Activated CD4-positive, CD25-positive, alpha-beta regulatory T cell treated with anti-CD3 and anti-CD28 coated beads, Interleukin-2, amount 50 U/mL, for 16 hours (primary cell): Measurements from ENCODE around the gene USP2.

Experiments used
- DNase-seq: peaks from one replicate; pipeline ENCODE4 v3.0.0-alpha.2; 2020; ENCODE audit warnings: low read depth, low spot score

USP2 gene

GRCh38 chr11:119307219-119307618 lies 74.3 kb downstream of the USP2 start:
- DNase-seq: no peak

GRCh38 chr11:119306373-119306890 lies 75.1 kb downstream of the USP2 start:
- no peak for DNase-seq

GRCh38 chr11:119305556-119306372 lies 75.7 kb downstream of the USP2 start:
- DNase-seq: no peak
